ENCODE data around the gene PLEK2. TPM values are rescaled to one million over a fixed set of nuclear protein-coding genes. Genes with fewer than 3 reads are reported as not detected.

PLEK2 gene
- total and polyA plus RNA-seq, 10 donors, result 0.18 to 2.1 (median 0.76) TPM; not detected in 3

GRCh38 chr14:67360470-67361206 is 51.3 kb downstream of the PLEK2 start:
- WGBS, 5 donors, result 1 to 2% (median 2%) methylated on average over 33 to 34 of the region's 34 CpGs
- peaks cover 0 to 32% (median 16%) of the 10 kb centered on the region in 6 donors for H3K36me3 ChIP-seq
- intact Hi-C loops (cut with DNase I; ENCODE audit: low total_unique reads), result no loop called here

GRCh38 chr14:67359775-67360469 is 52.0 kb downstream of the PLEK2 start, which contains the start of the genes ATP6V1D and EIF2S1:
Gene ATP6V1D, minus strand, starts transcription at chr14:67359804. Its CDS starts 106 bp downstream, at chr14:67359698.
Gene EIF2S1, plus strand, starts transcription at chr14:67360328. Its CDS starts 4,440 bp downstream, at chr14:67364768.
- 0 to 1% (median 0%) methylated on average over 36 to 47 of the region's 47 CpGs for WGBS, 5 donors
- H3K4me1 ChIP-seq, result peaks cover 36 to 92% (median 72%) of the 10 kb centered on the region in 6 donors
- peak; percentile 100 for DNase-seq
- peak within 1 kb of the TSS; percentile 71 to 96 (median 88) for H3K4me3 ChIP-seq
- intact Hi-C loops (cut with DNase I; ENCODE audit: low total_unique reads), result no loop called here
- peak within 1 kb of the TSS; percentile 61 to 97 (median 94) for H3K27ac ChIP-seq
- TF ChIP-seq CTCF (IDR thresholded peaks at IDR 0.05 in 8 of 11, conservative IDR thresholded peaks at IDR 0.05 in 3 of 11) (peak; percentile 82 to 99 (median 93)), POLR2A (IDR thresholded peaks at IDR 0.05) (peak; percentile 11 to 66 (median 49)), POLR2AphosphoS5 (IDR thresholded peaks at IDR 0.05) (peak; percentile 93 to 96 (median 94))
- H3K9me3 ChIP-seq, result no peaks in the 10 kb centered on the region
- H3K27me3 ChIP-seq (replicated peaks in 1 of 7), result no peaks in the 10 kb centered on the region
- peaks cover 0 to 25% (median 9%) of the 10 kb centered on the region in 6 donors for H3K36me3 ChIP-seq

More at GRCh38 chr14:67360470-67361206, 51.3 kb downstream of the PLEK2 start:
- Histone ChIP-seq H3K27me3 (replicated peaks in 1 of 7) (no peaks in the 10 kb centered on the region), H3K27ac (peak overlapping the region; percentile 61 to 97 (median 94)), H3K9me3 (no peaks in the 10 kb centered on the region), H3K4me3 (peak overlapping the region; percentile 71 to 96 (median 88)), H3K4me1 (peaks cover 36 to 92% (median 77%) of the 10 kb centered on the region in 6 donors)
- DNase-seq, result no peak
- TF ChIP-seq CTCF (IDR thresholded peaks at IDR 0.05 in 8 of 11, conservative IDR thresholded peaks at IDR 0.05 in 3 of 11) (no peak), POLR2AphosphoS5 (IDR thresholded peaks at IDR 0.05) (no peak), POLR2A (IDR thresholded peaks at IDR 0.05) (no peak)

GRCh38 chr14:67358924-67359774 is 52.8 kb downstream of the PLEK2 start:
- intact Hi-C loops (cut with DNase I; ENCODE audit: low total_unique reads), result no loop called here
- 4 to 5% (median 4%) methylated on average over 32 to 38 of the region's 38 CpGs for WGBS, 5 donors
- Histone ChIP-seq H3K27ac (peak overlapping the region in 7 of 8 donors; percentile 93 to 97 (median 94)), H3K4me3 (peak overlapping the region; percentile 61 to 96 (median 84)), H3K27me3 (replicated peaks in 1 of 7) (no peaks in the 10 kb centered on the region), H3K4me1 (peaks cover 36 to 84% (median 67%) of the 10 kb centered on the region in 6 donors), H3K9me3 (no peaks in the 10 kb centered on the region), H3K36me3 (peaks cover 0 to 18% (median 4%) of the 10 kb centered on the region in 6 donors)
- DNase-seq, result peak; percentile 89
- TF ChIP-seq POLR2A (IDR thresholded peaks at IDR 0.05) (peak in 1 of 3 donors; percentile 68), POLR2AphosphoS5 (IDR thresholded peaks at IDR 0.05) (no peak), CTCF (IDR thresholded peaks at IDR 0.05 in 8 of 11, conservative IDR thresholded peaks at IDR 0.05 in 3 of 11) (no peak)

Data from spleen (tissue), 11 donors.